ENCODE data around the gene PTGER3. TPM values are rescaled to one million over a fixed set of nuclear protein-coding genes. Genes with fewer than 3 reads are reported as not detected.

PTGER3 gene
- total and polyA plus RNA-seq, 3 donors from 2014 or later: 0.31 to 3.6 (median 0.43) TPM

DNA sequence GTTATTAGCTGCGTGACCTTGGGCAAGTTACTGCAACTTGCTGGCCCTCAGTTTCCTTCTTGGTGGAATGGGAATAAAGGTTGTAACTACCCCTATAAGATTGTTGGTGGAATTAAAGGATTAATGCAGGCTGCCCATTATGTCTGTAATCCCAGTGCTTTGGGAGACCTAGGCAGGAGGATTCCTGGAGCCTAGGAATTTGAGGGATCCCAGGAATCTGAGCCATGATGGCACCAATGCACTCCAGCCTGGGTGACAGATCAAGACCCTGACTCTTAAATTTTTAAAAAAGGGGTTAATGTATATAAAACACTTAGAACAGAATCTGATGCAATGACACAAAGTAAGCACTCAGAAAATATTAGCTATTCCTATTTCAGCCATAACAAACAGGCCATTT, 67.3 kb downstream of the PTGER3 start:
- H3K9me3 ChIP-seq: no peaks in the 10 kb centered on the region
- no peaks in the 10 kb centered on the region for H3K4me1 ChIP-seq
- TF ChIP-seq, protein P1, sequence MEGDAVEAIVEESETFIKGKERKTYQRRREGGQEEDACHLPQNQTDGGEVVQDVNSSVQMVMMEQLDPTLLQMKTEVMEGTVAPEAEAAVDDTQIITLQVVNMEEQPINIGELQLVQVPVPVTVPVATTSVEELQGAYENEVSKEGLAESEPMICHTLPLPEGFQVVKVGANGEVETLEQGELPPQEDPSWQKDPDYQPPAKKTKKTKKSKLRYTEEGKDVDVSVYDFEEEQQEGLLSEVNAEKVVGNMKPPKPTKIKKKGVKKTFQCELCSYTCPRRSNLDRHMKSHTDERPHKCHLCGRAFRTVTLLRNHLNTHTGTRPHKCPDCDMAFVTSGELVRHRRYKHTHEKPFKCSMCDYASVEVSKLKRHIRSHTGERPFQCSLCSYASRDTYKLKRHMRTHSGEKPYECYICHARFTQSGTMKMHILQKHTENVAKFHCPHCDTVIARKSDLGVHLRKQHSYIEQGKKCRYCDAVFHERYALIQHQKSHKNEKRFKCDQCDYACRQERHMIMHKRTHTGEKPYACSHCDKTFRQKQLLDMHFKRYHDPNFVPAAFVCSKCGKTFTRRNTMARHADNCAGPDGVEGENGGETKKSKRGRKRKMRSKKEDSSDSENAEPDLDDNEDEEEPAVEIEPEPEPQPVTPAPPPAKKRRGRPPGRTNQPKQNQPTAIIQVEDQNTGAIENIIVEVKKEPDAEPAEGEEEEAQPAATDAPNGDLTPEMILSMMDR (IDR thresholded peaks at IDR 0.05): no peak
- TF ChIP-seq POLR2A (IDR thresholded peaks at IDR 0.05): no peak
- no peak for DNase-seq
- H3K36me3 ChIP-seq (ENCODE audit: low read depth, missing control alignments): no peaks in the 10 kb centered on the region
- 96 to 100% methylated on average over 1 of the region's 1 CpG for WGBS, 2 donors
- no peaks in the 10 kb centered on the region for H3K27me3 ChIP-seq
- no peak overlapping the region for H3K27ac ChIP-seq
- intact Hi-C loops (cut with DNase I; ENCODE audit: low total_unique reads): no loop called here
- H3K4me3 ChIP-seq: no peak overlapping the region

DNA sequence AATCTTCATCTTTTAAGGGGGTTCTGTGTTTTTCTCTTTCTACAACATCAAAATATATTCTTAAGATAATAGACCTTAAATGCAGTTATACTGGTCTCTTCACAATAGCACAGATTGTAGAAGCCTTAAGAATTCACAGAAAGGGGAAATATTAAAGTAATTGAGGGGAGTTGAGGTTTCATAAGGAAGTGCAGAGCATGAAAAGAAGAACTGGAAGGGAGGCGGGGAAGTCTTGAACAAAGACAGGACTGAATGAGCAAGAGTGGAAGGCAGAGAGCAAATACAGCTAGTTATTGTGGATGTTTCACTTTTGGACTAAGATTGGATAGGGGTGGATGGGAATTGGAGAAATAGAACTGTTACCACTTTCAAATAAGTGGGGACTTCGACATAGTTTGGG, 67.7 kb downstream of the PTGER3 start:
- TF ChIP-seq, protein P1 (IDR thresholded peaks at IDR 0.05): no peak
- TF ChIP-seq POLR2A (IDR thresholded peaks at IDR 0.05): no peak
- DNase-seq: no peak
- Histone ChIP-seq H3K4me3 (no peak overlapping the region), H3K9me3 (no peaks in the 10 kb centered on the region), H3K36me3 (ENCODE audit: low read depth, missing control alignments) (no peaks in the 10 kb centered on the region), H3K4me1 (no peaks in the 10 kb centered on the region), H3K27me3 (no peaks in the 10 kb centered on the region), H3K27ac (no peak overlapping the region)
- intact Hi-C loops (cut with DNase I; ENCODE audit: low total_unique reads): no loop called here
- WGBS, 2 donors: 75 to 83% methylated on average over 2 of the region's 2 CpGs

- Histone ChIP-seq H3K27ac (no peak overlapping the region), H3K4me1 (no peaks in the 10 kb centered on the region), H3K4me3 (no peak overlapping the region), H3K9me3 (no peaks in the 10 kb centered on the region), H3K27me3 (no peaks in the 10 kb centered on the region), H3K36me3 (ENCODE audit: low read depth, missing control alignments) (no peaks in the 10 kb centered on the region)
- no peak for DNase-seq
- WGBS, 2 donors: 37 to 44% methylated on average over 4 of the region's 4 CpGs
- intact Hi-C loops (cut with DNase I; ENCODE audit: low total_unique reads): no loop called here
- no peak for TF ChIP-seq POLR2A (IDR thresholded peaks at IDR 0.05)
- TF ChIP-seq, protein P1 (IDR thresholded peaks at IDR 0.05): no peak
Measured at GRCh38 chr1:70979313-70979712, 68.3 kb downstream of the PTGER3 start.

DNA sequence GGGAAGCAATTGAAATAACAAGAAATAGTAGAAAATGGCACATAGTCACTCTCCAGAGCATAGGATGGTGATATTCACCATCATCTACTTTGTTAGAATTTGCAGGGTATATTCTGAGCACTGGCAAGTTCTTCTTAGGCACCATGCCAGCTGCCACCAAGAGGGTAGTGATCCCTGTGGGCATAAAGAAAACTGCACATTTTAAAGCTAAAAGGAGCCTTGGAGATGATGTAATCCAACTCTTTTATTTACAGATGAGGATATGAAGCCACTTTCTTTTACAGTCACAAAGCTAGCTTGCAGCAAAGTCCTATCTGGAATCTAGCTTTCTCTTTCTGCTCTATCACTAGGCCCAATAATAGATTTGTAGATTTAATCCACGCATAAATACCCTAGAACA, 69.0 kb downstream of the PTGER3 start:
- TF ChIP-seq POLR2A (IDR thresholded peaks at IDR 0.05): no peak
- TF ChIP-seq, protein P1 (IDR thresholded peaks at IDR 0.05): no peak
- H3K9me3 ChIP-seq: no peaks in the 10 kb centered on the region

DNA sequence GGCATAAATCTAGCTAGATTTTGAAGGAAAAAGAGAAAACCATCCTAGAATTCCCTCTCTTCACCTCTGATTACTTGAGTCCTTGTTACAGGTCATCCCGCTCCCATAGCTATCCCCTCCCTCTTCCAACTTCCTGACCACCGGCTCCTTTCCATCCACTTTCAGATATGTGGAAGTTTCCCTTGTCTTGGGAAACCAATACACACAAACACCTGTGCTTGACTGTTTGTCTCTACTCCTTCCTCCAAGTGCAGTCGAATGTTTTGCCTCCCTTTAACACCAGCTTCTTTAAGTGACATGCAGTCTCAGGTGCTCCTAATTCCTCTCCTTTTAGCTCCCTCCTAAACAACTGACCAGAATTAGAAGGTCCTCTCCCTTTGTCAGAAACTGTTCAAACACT, 70.0 kb downstream of the PTGER3 start:
- 45 to 48% methylated on average over 3 of the region's 3 CpGs for WGBS, 2 donors
- intact Hi-C loops (cut with DNase I; ENCODE audit: low total_unique reads): no loop called here
- Histone ChIP-seq H3K4me1 (no peaks in the 10 kb centered on the region), H3K27me3 (no peaks in the 10 kb centered on the region), H3K27ac (no peak overlapping the region), H3K4me3 (no peak overlapping the region), H3K9me3 (no peaks in the 10 kb centered on the region), H3K36me3 (ENCODE audit: low read depth, missing control alignments) (no peaks in the 10 kb centered on the region)
- no peak for TF ChIP-seq POLR2A (IDR thresholded peaks at IDR 0.05)
- TF ChIP-seq, protein P1 (IDR thresholded peaks at IDR 0.05): no peak
- no peak for DNase-seq

More for the DNA sequence above, 69.0 kb downstream of the PTGER3 start:
- no peak for DNase-seq
- WGBS, 2 donors: 87 to 88% methylated on average over 1 of the region's 1 CpG
- no peak overlapping the region for H3K27ac ChIP-seq
- H3K4me3 ChIP-seq: no peak overlapping the region
- no peaks in the 10 kb centered on the region for H3K27me3 ChIP-seq
- intact Hi-C loops (cut with DNase I; ENCODE audit: low total_unique reads): no loop called here
- H3K36me3 ChIP-seq (ENCODE audit: low read depth, missing control alignments): no peaks in the 10 kb centered on the region
- no peaks in the 10 kb centered on the region for H3K4me1 ChIP-seq

Measured in testis (tissue), 3 donors.